DND-41 (cell line): ENCODE data around the gene MINDY4.

Experiments
- ATAC-seq: fragments of 200-7000 bp; cut with Tn5 transposase; 3 replicates; pipeline ENCODE4 v1.9.1; 2021; ENCODE audit warnings: low read depth; ENCODE audit not compliant: insufficient read depth
- DNase-seq: peaks from one replicate; pipeline ENCODE4 v3.0.0-alpha.2; 2020
- H2AFZ ChIP-seq: 2 replicates; pipeline ENCODE4 v1.6.0; 2012; ENCODE audit warnings: low read depth, low read length
- H3K27ac ChIP-seq: 2 replicates; pipeline ENCODE4 v1.5.1; 2012; ENCODE audit warnings: low read length, inconsistent platforms
- H3K27me3 ChIP-seq: fragments of 200-600 bp; sonication (generic); 2 replicates; pipeline ENCODE4 v1.6.0; 2012; ENCODE audit warnings: low read length, mild to moderate bottlenecking, inconsistent platforms; ENCODE audit not compliant: insufficient read depth, poor library complexity
- H3K36me3 ChIP-seq: 2 replicates; pipeline ENCODE4 v1.5.1; 2012; ENCODE audit warnings: low read length, inconsistent platforms; ENCODE audit not compliant: insufficient read depth
- H3K4me1 ChIP-seq: 2 replicates; pipeline ENCODE4 v1.5.1; 2012; ENCODE audit warnings: mild to moderate bottlenecking, low read length; ENCODE audit not compliant: insufficient read depth
- H3K4me2 ChIP-seq: 2 replicates; pipeline ENCODE4 v1.6.0; 2012; ENCODE audit warnings: mild to moderate bottlenecking, moderate library complexity, low read length, inconsistent platforms; ENCODE audit not compliant: insufficient read depth
- H3K4me3 ChIP-seq, 2 experiments: fragments of 200-600 bp in 1 of 2; shearing (Covaris generic) in 1 of 2; 2 replicates each; pipeline ENCODE4 v1.5.1; 2012 to 2016; ENCODE audit warnings: inconsistent platforms in 2 of 2, low read length in 2 of 2, mild to moderate bottlenecking in 2 of 2, low read depth in 1 of 2, moderate library complexity in 1 of 2
- H3K79me2 ChIP-seq: 2 replicates; pipeline ENCODE4 v1.6.0; 2012; ENCODE audit warnings: low read length, inconsistent platforms; ENCODE audit not compliant: insufficient read depth
- H3K9ac ChIP-seq: 2 replicates; pipeline ENCODE4 v1.6.0; 2012; ENCODE audit warnings: low read depth, mild to moderate bottlenecking, inconsistent platforms, low read length, moderate library complexity
- H3K9me3 ChIP-seq: 2 replicates; pipeline ENCODE4 v1.5.1; 2012; ENCODE audit warnings: low read length, moderate library complexity, mild to moderate bottlenecking, inconsistent platforms; ENCODE audit not compliant: insufficient read depth, severe bottlenecking
- H4K20me1 ChIP-seq: 2 replicates; pipeline ENCODE4 v1.6.0; 2012; ENCODE audit warnings: low read length; ENCODE audit not compliant: insufficient read depth
- CTCF ChIP-seq: IDR thresholded peaks from 2 replicates; pipeline ENCODE4 v1.5.1; 2012; ENCODE audit warnings: borderline replicate concordance, low read length, moderate library complexity, mild to moderate bottlenecking; ENCODE audit not compliant: poor library complexity, severe bottlenecking; ENCODE audit errors: extremely low read depth
- EZH2 ChIP-seq: IDR thresholded peaks from 3 replicates; pipeline ENCODE4 v1.6.1; 2012; ENCODE audit warnings: borderline replicate concordance, low read depth, mild to moderate bottlenecking, moderate library complexity, low read length, inconsistent platforms; ENCODE audit not compliant: severe bottlenecking

MINDY4 gene

DNA sequence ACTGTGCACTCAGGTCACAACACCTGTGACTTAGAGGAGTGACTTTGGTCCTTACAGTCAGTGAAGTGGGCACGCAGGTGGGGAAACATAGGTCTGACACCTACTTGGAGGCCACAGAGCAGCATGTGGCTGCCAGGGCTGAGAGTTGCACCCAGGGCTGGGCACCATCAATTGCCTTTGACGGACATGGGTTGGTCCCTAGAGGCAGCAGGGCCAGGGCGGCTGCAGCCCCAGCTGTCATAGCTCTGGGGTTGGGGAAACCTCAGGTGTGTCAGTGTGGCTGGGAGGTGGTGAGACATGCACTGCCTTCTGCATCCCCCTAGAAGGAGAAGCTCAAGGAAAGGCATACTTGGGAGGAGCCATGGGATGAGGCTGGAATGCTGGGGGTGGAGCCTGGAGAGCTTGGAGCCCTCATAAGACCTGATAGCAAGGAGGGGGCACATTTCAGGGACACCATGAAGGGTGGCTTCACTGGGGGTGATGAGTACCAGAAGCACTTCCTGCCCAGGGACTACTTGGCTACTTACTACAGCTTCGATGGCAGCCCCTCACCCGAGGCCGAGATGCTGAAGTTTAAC, 19.4 kb upstream of the MINDY4 start, which contains the start of gene INMT:
Gene INMT (plus strand): TSS at position 440 of the 578 bp plus-strand sequence. CDS start 16 bp downstream, at position 456.
- ATAC-seq (no peak), DNase-seq (no peak)
- no peaks in the 10 kb centered on the region for H3K4me1 ChIP-seq
- H3K9me3 ChIP-seq = no peaks in the 10 kb centered on the region
- no peak within 1 kb of the TSS for H3K27ac ChIP-seq
- no peaks in the 10 kb centered on the region for H3K36me3 ChIP-seq
- no peaks in the 10 kb centered on the region for H4K20me1 ChIP-seq
- H3K79me2 ChIP-seq = no peaks in the 10 kb centered on the region
- no peak within 1 kb of the TSS for H3K9ac ChIP-seq
- TF ChIP-seq CTCF (no peak), EZH2 (no peak)
- no peak within 1 kb of the TSS for H3K4me2 ChIP-seq
- H3K27me3 ChIP-seq = no peaks in the 10 kb centered on the region
- H2AFZ ChIP-seq = no peak within 1 kb of the TSS
- no peak within 1 kb of the TSS for H3K4me3 ChIP-seq

DNA sequence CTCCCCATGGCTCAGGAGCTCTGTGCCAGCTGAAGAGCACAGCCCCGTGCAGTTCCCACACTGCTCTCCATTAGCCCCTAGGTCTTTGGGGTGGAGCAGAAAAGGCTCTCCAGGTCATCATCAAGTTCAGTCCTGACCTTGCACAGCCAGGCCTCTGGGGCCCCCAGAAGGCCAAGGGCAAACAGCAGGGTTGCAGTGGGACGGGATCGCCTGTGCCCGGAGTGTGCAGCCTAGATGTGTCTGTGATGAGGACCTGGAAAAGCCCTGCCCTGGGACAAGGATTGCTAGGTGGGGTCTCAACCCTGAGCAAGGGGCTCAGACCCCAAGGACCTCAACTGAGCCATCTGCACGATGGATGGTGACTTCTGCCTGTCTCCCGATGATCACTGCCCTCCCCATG, 18.7 kb upstream of the MINDY4 start:
- no peak overlapping the region for H2AFZ ChIP-seq
- H3K9me3 ChIP-seq = no peaks in the 10 kb centered on the region
- ATAC-seq (no peak), DNase-seq (no peak)
- no peak for TF ChIP-seq CTCF
- no peak for TF ChIP-seq EZH2
- H3K79me2 ChIP-seq = no peaks in the 10 kb centered on the region
- H4K20me1 ChIP-seq = no peaks in the 10 kb centered on the region
- no peaks in the 10 kb centered on the region for H3K4me1 ChIP-seq
- H3K9ac ChIP-seq = no peak overlapping the region
- H3K27me3 ChIP-seq = no peaks in the 10 kb centered on the region
- H3K4me3 ChIP-seq = no peak overlapping the region
- H3K27ac ChIP-seq = no peak overlapping the region
- H3K4me2 ChIP-seq = no peak overlapping the region
- H3K36me3 ChIP-seq = no peaks in the 10 kb centered on the region

DNA sequence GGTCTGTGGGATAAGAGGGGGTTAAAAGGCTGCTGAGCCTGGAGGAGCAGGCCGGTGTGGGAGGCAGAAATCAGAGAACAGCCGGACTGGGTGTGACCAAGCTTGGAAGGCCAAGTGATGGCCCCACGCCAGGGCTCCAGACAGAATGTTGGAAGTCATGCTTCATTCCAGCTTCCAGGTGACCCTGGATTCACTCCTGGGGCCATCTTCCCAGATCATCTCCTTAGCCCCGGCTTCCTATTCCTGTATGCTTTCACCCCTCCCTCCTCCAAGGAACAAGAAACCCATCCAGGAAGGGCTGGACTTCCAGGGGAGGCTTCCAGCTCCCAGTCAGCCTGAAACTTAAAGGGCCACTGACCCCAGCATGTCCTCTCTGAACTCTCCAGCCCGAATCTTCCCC, 18.2 kb upstream of the MINDY4 start:
- no peak overlapping the region for H3K27ac ChIP-seq
- DNase-seq (no peak), ATAC-seq (no peak)
- no peaks in the 10 kb centered on the region for H4K20me1 ChIP-seq
- H3K36me3 ChIP-seq = no peaks in the 10 kb centered on the region
- H3K4me2 ChIP-seq = no peak overlapping the region
- no peak for TF ChIP-seq CTCF
- TF ChIP-seq EZH2 = no peak
- H3K27me3 ChIP-seq = no peaks in the 10 kb centered on the region
- no peaks in the 10 kb centered on the region for H3K9me3 ChIP-seq
- no peaks in the 10 kb centered on the region for H3K4me1 ChIP-seq
- no peaks in the 10 kb centered on the region for H3K79me2 ChIP-seq
- H3K9ac ChIP-seq = no peak overlapping the region
- H3K4me3 ChIP-seq = no peak overlapping the region
- no peak overlapping the region for H2AFZ ChIP-seq
